ENCODE results near the gene LBR. TPM values are rescaled to one million over a fixed set of nuclear protein-coding genes. Genes with fewer than 3 reads are reported as not detected.
A peak's percentile ranks its signal among the peaks of the same experiment; 100 is the strongest.

The LBR gene
- polyA plus RNA-seq, 1 donor (not counting 4 experiments of a cell fraction or from before 2014, with no cell fraction given), result 30.5 TPM

DNA sequence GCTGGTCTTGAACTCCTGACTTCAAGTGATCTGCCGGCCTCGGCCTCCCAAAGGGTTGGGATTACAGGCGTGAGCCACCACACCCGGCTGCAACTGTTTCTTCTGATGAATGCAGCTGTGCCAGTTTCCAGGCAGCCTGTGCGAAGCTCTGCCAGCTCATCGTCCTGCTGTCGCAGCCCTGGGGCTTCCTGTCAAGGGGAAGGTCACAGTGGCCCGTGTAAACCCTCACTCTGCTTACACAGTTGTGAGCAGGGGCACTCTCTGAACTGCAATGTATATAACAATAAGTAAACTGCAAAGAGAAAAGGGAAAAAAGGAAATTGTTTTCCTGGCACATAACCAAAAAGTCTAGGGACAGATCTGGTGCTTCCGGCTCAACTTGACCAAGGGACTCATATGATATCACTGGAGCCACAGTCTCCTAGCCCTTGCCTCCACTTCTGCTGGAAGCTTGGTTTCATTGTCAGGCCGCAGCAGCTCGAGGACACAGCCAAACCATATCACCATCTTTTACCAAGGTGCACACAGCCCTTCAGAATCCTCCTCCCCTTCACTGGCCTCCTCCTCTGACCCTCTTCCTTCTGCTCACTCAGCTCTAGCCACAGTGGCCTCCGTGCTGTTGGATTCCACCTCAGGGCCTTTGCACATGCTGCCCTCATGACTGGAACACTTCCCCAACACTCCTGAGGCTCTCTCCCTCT is 22.8 kb upstream of the LBR start:
- no peak overlapping the region for H2AFZ ChIP-seq (ENCODE audit: control insufficient read depth, low read length)
- no peaks in the 10 kb centered on the region for H3K79me2 ChIP-seq (ENCODE audit: control insufficient read depth, insufficient read depth, low read length)
- no peak overlapping the region for H3K9ac ChIP-seq (ENCODE audit: control insufficient read depth, extremely low read depth, insufficient read depth, low read length)
- FAIRE-seq (no peak), DNase-seq (ENCODE audit: low read depth, low spot score) (no peak)
- H3K36me3 ChIP-seq (ENCODE audit: control insufficient read depth in 2 of 2, extremely low read depth in 1 of 2, insufficient read depth in 2 of 2, low read length in 2 of 2), result no peaks in the 10 kb centered on the region
- dilution Hi-C loops (cut with MboI; ENCODE audit: extremely low pct_ligation_motif_present, low sequenced_read_pairs), result loop anchor here (25.0 kb wide), 1 partner anchor 537 kb away; the partner anchor contains the start of gene SDE2
- no peak overlapping the region for H3K4me3 ChIP-seq (ENCODE audit: control insufficient read depth in 2 of 3, extremely low read depth in 1 of 3, insufficient read depth in 2 of 3, low read depth in 1 of 3, low read length in 3 of 3)
- no peak overlapping the region for H3K27ac ChIP-seq (ENCODE audit: control insufficient read depth, insufficient read depth, low read length)
- no peak for TF ChIP-seq EZH2 (IDR thresholded peaks at IDR 0.05; ENCODE audit: low read length)
- TF ChIP-seq, protein P1, sequence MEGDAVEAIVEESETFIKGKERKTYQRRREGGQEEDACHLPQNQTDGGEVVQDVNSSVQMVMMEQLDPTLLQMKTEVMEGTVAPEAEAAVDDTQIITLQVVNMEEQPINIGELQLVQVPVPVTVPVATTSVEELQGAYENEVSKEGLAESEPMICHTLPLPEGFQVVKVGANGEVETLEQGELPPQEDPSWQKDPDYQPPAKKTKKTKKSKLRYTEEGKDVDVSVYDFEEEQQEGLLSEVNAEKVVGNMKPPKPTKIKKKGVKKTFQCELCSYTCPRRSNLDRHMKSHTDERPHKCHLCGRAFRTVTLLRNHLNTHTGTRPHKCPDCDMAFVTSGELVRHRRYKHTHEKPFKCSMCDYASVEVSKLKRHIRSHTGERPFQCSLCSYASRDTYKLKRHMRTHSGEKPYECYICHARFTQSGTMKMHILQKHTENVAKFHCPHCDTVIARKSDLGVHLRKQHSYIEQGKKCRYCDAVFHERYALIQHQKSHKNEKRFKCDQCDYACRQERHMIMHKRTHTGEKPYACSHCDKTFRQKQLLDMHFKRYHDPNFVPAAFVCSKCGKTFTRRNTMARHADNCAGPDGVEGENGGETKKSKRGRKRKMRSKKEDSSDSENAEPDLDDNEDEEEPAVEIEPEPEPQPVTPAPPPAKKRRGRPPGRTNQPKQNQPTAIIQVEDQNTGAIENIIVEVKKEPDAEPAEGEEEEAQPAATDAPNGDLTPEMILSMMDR (optimal IDR thresholded peaks at IDR 0.05 in 1 of 3, IDR thresholded peaks at IDR 0.05 in 1 of 3, conservative IDR thresholded peaks at IDR 0.05 in 1 of 3; ENCODE audit: extremely low read depth in 1 of 3, insufficient read depth in 2 of 3, low read length in 3 of 3), result no peak
- H3K9me1 ChIP-seq (ENCODE audit: control insufficient read depth, extremely low read depth, insufficient read depth, low read length), result no peaks in the 10 kb centered on the region
- no peaks in the 10 kb centered on the region for H3K9me3 ChIP-seq (ENCODE audit: control insufficient read depth, low read depth, low read length)
- peaks cover 42% of the 10 kb centered on the region for H3K4me1 ChIP-seq (ENCODE audit: control insufficient read depth, extremely low read depth, insufficient read depth, low read length)
- H3K4me2 ChIP-seq (ENCODE audit: control insufficient read depth, extremely low read depth, insufficient read depth, low read depth, low read length), result no peak overlapping the region
- no peaks in the 10 kb centered on the region for H3K27me3 ChIP-seq (ENCODE audit: control insufficient read depth, extremely low read depth, insufficient read depth, low read length)
- no peaks in the 10 kb centered on the region for H4K20me1 ChIP-seq (ENCODE audit: control insufficient read depth, extremely low read depth, insufficient read depth, low read length)

DNA sequence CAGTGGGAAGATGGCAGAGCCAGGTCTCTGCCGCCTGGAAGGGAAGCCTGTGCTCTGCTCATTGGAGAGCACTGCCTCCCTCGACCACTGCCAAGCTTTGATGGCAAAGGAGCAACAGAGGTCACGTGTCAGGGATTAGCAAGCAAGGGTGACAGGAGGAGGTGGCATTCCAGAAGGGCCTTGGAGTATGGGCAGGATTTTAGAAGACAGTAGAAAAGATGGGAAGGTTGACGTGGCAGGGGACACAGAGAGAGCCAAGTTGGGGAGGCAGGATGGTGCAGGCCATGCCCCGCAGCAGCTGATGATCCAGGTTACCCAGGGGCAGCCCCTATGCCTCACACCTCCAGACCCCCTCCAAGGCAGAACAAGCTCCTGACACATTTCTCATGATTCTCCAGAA is 21.9 kb upstream of the LBR start:
- FAIRE-seq, result no peak
- Histone ChIP-seq H3K4me3 (ENCODE audit: control insufficient read depth in 2 of 3, extremely low read depth in 1 of 3, insufficient read depth in 2 of 3, low read depth in 1 of 3, low read length in 3 of 3) (no peak overlapping the region), H2AFZ (ENCODE audit: control insufficient read depth, low read length) (no peak overlapping the region), H4K20me1 (ENCODE audit: control insufficient read depth, extremely low read depth, insufficient read depth, low read length) (no peaks in the 10 kb centered on the region), H3K9me1 (ENCODE audit: control insufficient read depth, extremely low read depth, insufficient read depth, low read length) (no peaks in the 10 kb centered on the region), H3K27ac (ENCODE audit: control insufficient read depth, insufficient read depth, low read length) (peak overlapping the region; percentile 51), H3K27me3 (ENCODE audit: control insufficient read depth, extremely low read depth, insufficient read depth, low read length) (no peaks in the 10 kb centered on the region), H3K36me3 (ENCODE audit: control insufficient read depth in 2 of 2, extremely low read depth in 1 of 2, insufficient read depth in 2 of 2, low read length in 2 of 2) (no peaks in the 10 kb centered on the region), H3K9me3 (ENCODE audit: control insufficient read depth, low read depth, low read length) (no peaks in the 10 kb centered on the region), H3K9ac (ENCODE audit: control insufficient read depth, extremely low read depth, insufficient read depth, low read length) (peak overlapping the region; percentile 1), H3K4me1 (ENCODE audit: control insufficient read depth, extremely low read depth, insufficient read depth, low read length) (peaks cover 46% of the 10 kb centered on the region), H3K79me2 (ENCODE audit: control insufficient read depth, insufficient read depth, low read length) (no peaks in the 10 kb centered on the region), H3K4me2 (ENCODE audit: control insufficient read depth, extremely low read depth, insufficient read depth, low read depth, low read length) (peak overlapping the region; percentile 25)
- dilution Hi-C loops (cut with MboI; ENCODE audit: extremely low pct_ligation_motif_present, low sequenced_read_pairs), result loop anchor here (25.0 kb wide), 1 partner anchor 538 kb away; the partner anchor contains the start of gene SDE2
- no peak for TF ChIP-seq EZH2 (IDR thresholded peaks at IDR 0.05; ENCODE audit: low read length)
- TF ChIP-seq, protein P1 (optimal IDR thresholded peaks at IDR 0.05 in 1 of 3, IDR thresholded peaks at IDR 0.05 in 1 of 3, conservative IDR thresholded peaks at IDR 0.05 in 1 of 3; ENCODE audit: extremely low read depth in 1 of 3, insufficient read depth in 2 of 3, low read length in 3 of 3), result no peak
- no peak for DNase-seq (ENCODE audit: low read depth, low spot score)
